T-cell (primary cell): ENCODE results near the gene OR2T2. TPM values are rescaled to one million over a fixed set of nuclear protein-coding genes. Genes with fewer than 3 reads are reported as not detected.
"Not testable (repeated sequence)": the region's sequence is repeated elsewhere in the genome, so short reads cannot be mapped to it uniquely, and the experiment has no call there.

Source experiments
- ATAC-seq, 4 experiments: fragments of 200-7000 bp in 3 of 4; fragments of 150-1000 bp in 1 of 4; cut with Tn5 transposase; replicated peaks in 1 of 4; 1 replicate in 3 of 4; 2 replicates in 1 of 4; pipeline ENCODE4 v1.10.0; 2021; ENCODE audit warnings: moderate library complexity in 3 of 4, mild to moderate bottlenecking in 2 of 4, moderate number of reproducible peaks in 1 of 4
- CTCF ChIA-PET, 2 donors: fragments of 300-600 bp; sonication (Branson Sonifier 250); formaldehyde crosslinking; loops; one replicate each; lab custom pipeline; 2022; ENCODE audit warnings: antibody characterized with exemption in 2 of 2; lab: Charles Lee
- POLR2A ChIA-PET, 2 donors: fragments of 300-600 bp; sonication (Branson Sonifier 250); formaldehyde crosslinking; loops; one replicate each; lab custom pipeline; 2022; ENCODE audit warnings: antibody characterized with exemption in 2 of 2; lab: Charles Lee
- DNase-seq, 35 experiments: peaks; one replicate each; pipeline versions ENCODE4 v3.0.0 to v3.0.0-alpha.2; 2013 to 2023
- H3K27ac ChIP-seq: one replicate; pipeline ENCODE4 v1.5.1; 2013; ENCODE audit warnings: low read length
- H3K27me3 ChIP-seq, 2 experiments: replicated peaks in 1 of 2; 1 replicate in 1 of 2; 2 replicates in 1 of 2; pipeline versions ENCODE4 v1.6.1 to v1.7.0; 2013; ENCODE audit warnings: low read length in 1 of 2, mixed read lengths in 1 of 2; ENCODE audit not compliant: control insufficient read depth in 2 of 2, insufficient read depth in 2 of 2; ENCODE audit errors: extremely low read depth in 1 of 2
- H3K36me3 ChIP-seq, 2 donors: 1 replicate in 1 of 2; 2 replicates in 1 of 2; pipeline versions ENCODE4 v1.6.1 to v1.7.0; 2013; ENCODE audit warnings: low read length in 1 of 2; ENCODE audit not compliant: control insufficient read depth in 2 of 2, insufficient read depth in 1 of 2; ENCODE audit errors: extremely low read depth in 1 of 2
- H3K4me1 ChIP-seq, 2 experiments: 1 replicate in 1 of 2; 2 replicates in 1 of 2; pipeline versions ENCODE4 v1.6.1 to v1.7.0; 2013; ENCODE audit warnings: low read length in 2 of 2, mixed read lengths in 1 of 2; ENCODE audit not compliant: insufficient read depth in 2 of 2, control insufficient read depth in 1 of 2; ENCODE audit errors: extremely low read depth in 1 of 2
- H3K4me3 ChIP-seq, 2 donors: 1 replicate in 1 of 2; 2 replicates in 1 of 2; pipeline versions ENCODE4 v1.5.1 to v1.7.0; 2013; ENCODE audit warnings: mild to moderate bottlenecking in 2 of 2, low read length in 1 of 2, moderate library complexity in 1 of 2; ENCODE audit not compliant: control insufficient read depth in 1 of 2; ENCODE audit errors: extremely low read depth in 1 of 2
- H3K9me3 ChIP-seq: 2 replicates; pipeline ENCODE4 v1.7.0; 2013
- H3K27ac Mint-ChIP-seq, 2 donors: one replicate each; pipeline ENCODE4 v1.8.0; 2020 to 2021; ENCODE audit warnings: mild to moderate bottlenecking in 2 of 2, mixed read lengths in 2 of 2
- H3K27me3 Mint-ChIP-seq, 2 donors: one replicate each; pipeline ENCODE4 v1.8.0; 2021 to 2022; ENCODE audit warnings: mixed read lengths in 2 of 2
- H3K36me3 Mint-ChIP-seq: one replicate; pipeline ENCODE4 v1.8.0; 2021; ENCODE audit warnings: mixed read lengths
- H3K4me1 Mint-ChIP-seq, 3 donors: one replicate each; pipeline ENCODE4 v1.8.0; 2020 to 2022; ENCODE audit warnings: mixed read lengths in 3 of 3, mild to moderate bottlenecking in 1 of 3
- H3K4me3 Mint-ChIP-seq, 3 donors: one replicate each; pipeline ENCODE4 v1.8.0; 2020 to 2022; ENCODE audit warnings: mild to moderate bottlenecking in 3 of 3, mixed read lengths in 3 of 3, moderate library complexity in 3 of 3
- H3K9me3 Mint-ChIP-seq, 3 donors: one replicate each; pipeline ENCODE4 v1.8.0; 2020 to 2022; ENCODE audit warnings: mixed read lengths in 3 of 3
- WGBS: methylation state at CpG from one replicate; pipeline ENCODE4 v1.1.5; 2013; ENCODE audit warnings: missing lambda C conversion rate; ENCODE audit not compliant: insufficient coverage; 5-methylcytosine and 5-hydroxymethylcytosine counted together
- total RNA-seq, 35 experiments: library from RNA in 6 of 35; stranded (reverse) in 6 of 35; fragments of 120-200 nt in 1 of 35; gene quantifications; one replicate each; pipeline versions ENCODE4 v1.2.1 to v1.2.4 and lab custom pipeline; 2013 to 2026

OR2T2 gene
- total RNA-seq, 5 donors from 2014 or later (not counting 1 experiment from before 2014, with no cell fraction given), result not detected

GRCh38 chr1:248449821-248450465, 4.5 kb downstream of the OR2T2 start:
- H3K27ac ChIP-seq, DNase-seq, H3K9me3 Mint-ChIP-seq, H3K27me3 Mint-ChIP-seq, H3K4me1 Mint-ChIP-seq, H3K4me1 ChIP-seq, ATAC-seq, H3K27me3 ChIP-seq, H3K4me3 ChIP-seq, H3K4me3 Mint-ChIP-seq, CTCF ChIA-PET, H3K36me3 Mint-ChIP-seq, H3K27ac Mint-ChIP-seq, H3K36me3 ChIP-seq, POLR2A ChIA-PET, H3K9me3 ChIP-seq: not testable (repeated sequence)
- no CpG with 5 or more reads among the region's 6 CpGs for WGBS

- H3K4me1 Mint-ChIP-seq, H3K36me3 ChIP-seq, H3K27ac ChIP-seq, H3K9me3 ChIP-seq, ATAC-seq, H3K4me3 Mint-ChIP-seq, DNase-seq, H3K4me3 ChIP-seq, H3K36me3 Mint-ChIP-seq, H3K27ac Mint-ChIP-seq, H3K4me1 ChIP-seq, H3K27me3 ChIP-seq, H3K27me3 Mint-ChIP-seq, POLR2A ChIA-PET, H3K9me3 Mint-ChIP-seq, CTCF ChIA-PET: not testable (repeated sequence)
- WGBS, result no CpG with 5 or more reads among the region's 5 CpGs
These were observed 5.2 kb downstream of the OR2T2 start for GRCh38 chr1:248450466-248451145.

GRCh38 chr1:248453619-248454018, 8.2 kb downstream of the OR2T2 start:
- H3K36me3 Mint-ChIP-seq, H3K9me3 Mint-ChIP-seq, H3K4me1 ChIP-seq, ATAC-seq, H3K36me3 ChIP-seq, H3K27ac ChIP-seq, H3K9me3 ChIP-seq, H3K27ac Mint-ChIP-seq, H3K27me3 ChIP-seq, H3K4me1 Mint-ChIP-seq, POLR2A ChIA-PET, DNase-seq, H3K27me3 Mint-ChIP-seq, CTCF ChIA-PET, H3K4me3 ChIP-seq, H3K4me3 Mint-ChIP-seq: not testable (repeated sequence)
- WGBS, result no CpG with 5 or more reads among the region's 7 CpGs

GRCh38 chr1:248455045-248455444, 9.6 kb downstream of the OR2T2 start:
- POLR2A ChIA-PET, result not testable (repeated sequence)
- WGBS, result no CpG with 5 or more reads among the region's 4 CpGs

GRCh38 chr1:248456635-248457034, 11.2 kb downstream of the OR2T2 start:
- H3K4me1 Mint-ChIP-seq, H3K27ac Mint-ChIP-seq, H3K4me1 ChIP-seq, ATAC-seq, H3K9me3 ChIP-seq, H3K4me3 ChIP-seq, H3K36me3 Mint-ChIP-seq, H3K36me3 ChIP-seq, CTCF ChIA-PET, H3K27ac ChIP-seq, H3K4me3 Mint-ChIP-seq, H3K27me3 ChIP-seq, POLR2A ChIA-PET, H3K9me3 Mint-ChIP-seq, H3K27me3 Mint-ChIP-seq, DNase-seq: not testable (repeated sequence)
- no CpG with 5 or more reads among the region's 2 CpGs for WGBS

More at GRCh38 chr1:248455045-248455444, 9.6 kb downstream of the OR2T2 start:
- H3K36me3 ChIP-seq, CTCF ChIA-PET, H3K4me1 Mint-ChIP-seq, H3K27me3 ChIP-seq, H3K4me3 Mint-ChIP-seq, H3K27me3 Mint-ChIP-seq, H3K4me1 ChIP-seq, ATAC-seq, H3K9me3 Mint-ChIP-seq, DNase-seq, H3K27ac Mint-ChIP-seq, H3K9me3 ChIP-seq, H3K27ac ChIP-seq, H3K36me3 Mint-ChIP-seq, H3K4me3 ChIP-seq: not testable (repeated sequence)

- no CpG with 5 or more reads among the region's 7 CpGs for WGBS
These were observed 13.7 kb downstream of the OR2T2 start for GRCh38 chr1:248459117-248459516.

More at GRCh38 chr1:248459117-248459516, 13.7 kb downstream of the OR2T2 start:
- CTCF ChIA-PET, H3K4me3 Mint-ChIP-seq, H3K27me3 ChIP-seq, H3K27me3 Mint-ChIP-seq, H3K27ac Mint-ChIP-seq, H3K4me1 Mint-ChIP-seq, H3K4me1 ChIP-seq, H3K4me3 ChIP-seq, POLR2A ChIA-PET, DNase-seq, H3K9me3 ChIP-seq, H3K36me3 ChIP-seq, H3K27ac ChIP-seq, ATAC-seq: not testable (repeated sequence)
- H3K9me3 Mint-ChIP-seq, result peaks cover 0 to 17% (median 6%) of the 10 kb centered on the region in 3 donors
- peaks cover 14% of the 10 kb centered on the region for H3K36me3 Mint-ChIP-seq
